Activated CD8-positive, alpha-beta memory T cell treated with anti-CD3 and anti-CD28 coated beads for 48 hours (primary cell): ENCODE results near the gene ZBTB44.
A peak's percentile ranks its signal among the peaks of the same experiment; 100 is the strongest.
"Not testable (repeated sequence)": the region's sequence is repeated elsewhere in the genome, so short reads cannot be mapped to it uniquely, and the experiment has no call there.

ENCODE experiments used
- DNase-seq, 3 experiments: peaks; one replicate each; pipeline ENCODE4 v3.0.0-alpha.2; 2020; ENCODE audit warnings: low read depth in 2 of 3, low spot score in 2 of 3

Gene ZBTB44, protein sequence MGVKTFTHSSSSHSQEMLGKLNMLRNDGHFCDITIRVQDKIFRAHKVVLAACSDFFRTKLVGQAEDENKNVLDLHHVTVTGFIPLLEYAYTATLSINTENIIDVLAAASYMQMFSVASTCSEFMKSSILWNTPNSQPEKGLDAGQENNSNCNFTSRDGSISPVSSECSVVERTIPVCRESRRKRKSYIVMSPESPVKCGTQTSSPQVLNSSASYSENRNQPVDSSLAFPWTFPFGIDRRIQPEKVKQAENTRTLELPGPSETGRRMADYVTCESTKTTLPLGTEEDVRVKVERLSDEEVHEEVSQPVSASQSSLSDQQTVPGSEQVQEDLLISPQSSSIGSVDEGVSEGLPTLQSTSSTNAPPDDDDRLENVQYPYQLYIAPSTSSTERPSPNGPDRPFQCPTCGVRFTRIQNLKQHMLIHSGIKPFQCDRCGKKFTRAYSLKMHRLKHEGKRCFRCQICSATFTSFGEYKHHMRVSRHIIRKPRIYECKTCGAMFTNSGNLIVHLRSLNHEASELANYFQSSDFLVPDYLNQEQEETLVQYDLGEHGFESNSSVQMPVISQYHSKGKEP

DNA sequence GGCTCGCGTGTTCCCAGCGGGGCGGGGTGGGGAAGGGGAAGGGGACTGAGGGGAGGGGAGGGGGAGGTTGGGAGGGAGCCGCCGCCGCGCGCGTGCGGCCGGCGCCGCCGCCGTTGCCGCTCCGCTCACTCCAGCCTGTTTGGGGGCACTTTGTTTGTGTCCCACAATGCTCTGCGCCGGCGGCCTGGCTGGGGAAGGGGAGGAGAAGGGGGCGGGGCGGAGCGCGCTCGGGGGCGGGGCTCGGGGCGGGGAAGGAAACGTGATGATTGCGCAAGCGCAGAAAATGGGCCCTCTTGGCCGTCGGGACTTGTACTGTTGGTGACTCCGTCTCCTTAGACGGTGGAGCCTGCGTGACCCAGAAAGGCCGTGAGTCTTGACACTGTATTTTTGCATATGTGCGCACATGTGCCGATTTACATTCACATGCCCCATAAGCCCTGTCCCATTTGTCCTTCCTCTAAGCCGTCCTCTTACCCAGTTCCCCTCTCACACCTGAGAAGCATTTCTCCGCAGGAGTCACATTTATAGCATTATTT, at the start of gene ZBTB44:
TSS of gene ZBTB44 (minus strand) at position 168 of the 536 bp plus-strand sequence. CDS start 53,044 bp downstream, outside the sequence.
- peak; percentile 74 to 88 (median 75) for DNase-seq

DNA sequence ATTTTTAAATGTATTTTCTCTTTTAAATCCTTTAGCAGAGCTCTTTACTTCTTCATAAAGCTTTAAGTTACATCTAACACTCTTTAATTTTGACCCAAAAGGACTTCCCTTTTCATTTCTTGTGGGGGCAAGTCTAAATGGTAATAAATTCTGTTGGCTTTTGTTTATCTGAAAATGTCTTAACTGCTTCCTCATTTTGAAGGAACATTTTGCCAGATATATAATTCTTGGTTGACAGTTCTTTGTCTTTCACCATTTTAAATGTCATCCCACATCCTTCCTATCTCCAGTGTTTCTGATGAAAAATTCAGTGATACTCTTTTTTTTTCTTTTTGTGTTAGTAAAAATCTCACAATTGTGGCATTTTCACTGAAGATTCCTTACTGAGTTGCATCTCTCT, 44.7 kb upstream of the ZBTB44 start:
- DNase-seq, result no peak

DNA sequence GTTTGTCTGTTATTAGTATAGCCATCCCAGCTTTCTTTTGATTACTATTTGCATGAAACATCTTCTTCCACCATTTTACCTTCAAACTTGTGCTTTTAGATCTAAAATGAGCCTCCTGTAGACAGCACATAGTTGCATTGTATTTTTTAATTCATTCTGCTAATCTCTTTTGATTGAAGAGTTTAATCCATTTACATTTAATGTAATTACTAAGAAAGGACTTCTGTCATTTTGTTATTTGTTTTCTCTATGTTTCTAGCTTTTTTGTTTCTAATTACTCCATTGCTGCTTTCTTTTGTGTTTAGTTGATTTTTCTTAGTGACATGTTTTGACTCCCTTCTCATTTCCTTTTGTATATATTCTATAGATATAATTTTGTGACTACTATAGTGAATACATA, 43.7 kb upstream of the ZBTB44 start:
- no peak for DNase-seq

DNA sequence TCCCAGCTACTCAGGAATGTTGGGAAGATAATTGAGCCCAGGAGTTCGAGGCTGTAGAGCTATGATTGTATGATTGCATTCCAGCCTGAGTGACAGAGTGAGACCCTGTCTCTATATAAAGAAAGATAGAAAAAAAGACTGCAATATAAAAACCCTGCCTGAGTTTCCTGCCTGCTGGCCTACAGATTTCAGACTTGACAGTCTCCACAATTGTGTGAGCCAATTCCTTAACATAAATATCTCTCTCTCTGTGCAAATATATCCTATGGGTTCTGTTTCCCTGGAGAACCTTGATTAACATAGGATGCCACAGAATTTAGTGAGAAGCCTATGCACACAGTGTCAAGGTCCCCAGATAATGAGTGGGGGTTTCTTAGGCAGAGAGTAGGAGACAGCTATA, 32.5 kb upstream of the ZBTB44 start:
- no peak for DNase-seq

DNA sequence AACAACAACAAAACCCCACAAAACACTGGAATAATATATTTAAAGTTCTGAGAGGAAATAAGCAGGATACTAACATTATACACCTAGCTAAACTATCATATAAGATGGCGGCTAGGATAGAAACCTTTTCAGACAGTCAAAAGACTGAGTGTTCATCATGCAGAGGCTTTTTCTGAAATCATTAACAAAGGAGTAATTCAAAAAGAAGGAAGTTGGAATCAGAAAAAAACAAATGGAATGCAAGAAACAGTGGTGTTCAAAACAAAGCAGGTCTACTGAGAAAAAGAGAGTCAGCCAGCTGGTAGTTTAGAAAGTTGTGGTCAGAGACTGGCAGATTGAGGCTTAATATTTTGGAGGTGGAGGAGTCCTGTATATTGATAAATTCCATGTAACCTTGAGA, 30.1 kb upstream of the ZBTB44 start:
- DNase-seq, result no peak

DNA sequence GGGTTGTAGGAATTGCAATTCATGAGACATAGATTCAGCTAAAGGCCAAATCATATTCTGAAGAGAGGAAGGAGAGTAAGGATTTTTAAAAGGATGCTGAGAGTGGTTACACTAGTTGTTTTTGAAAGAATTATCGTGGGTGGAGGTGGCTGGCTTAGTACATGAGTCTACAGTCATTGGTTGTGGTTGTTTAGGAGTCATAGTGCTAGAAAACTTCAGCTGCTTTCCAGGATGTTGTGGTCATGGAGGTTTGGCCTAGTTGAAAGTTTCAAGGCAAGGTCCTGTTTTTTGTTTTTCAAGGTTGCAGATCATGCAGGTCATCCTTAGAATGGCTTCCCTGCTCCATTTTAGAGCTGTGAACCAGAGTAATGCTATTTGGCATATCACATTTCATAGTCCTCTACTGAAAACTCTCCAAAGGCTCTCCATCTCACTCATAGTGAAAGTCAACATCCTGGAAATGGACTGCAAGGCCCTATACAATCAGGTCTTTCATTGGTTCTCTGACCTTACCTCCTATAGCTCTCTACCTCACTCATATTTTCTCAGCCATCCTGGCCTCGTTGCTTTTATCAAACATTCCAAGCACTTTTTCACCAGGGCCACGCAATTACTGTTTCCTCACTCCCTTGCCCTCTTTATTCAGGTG, 26.1 kb upstream of the ZBTB44 start:
- no peak for DNase-seq

DNA sequence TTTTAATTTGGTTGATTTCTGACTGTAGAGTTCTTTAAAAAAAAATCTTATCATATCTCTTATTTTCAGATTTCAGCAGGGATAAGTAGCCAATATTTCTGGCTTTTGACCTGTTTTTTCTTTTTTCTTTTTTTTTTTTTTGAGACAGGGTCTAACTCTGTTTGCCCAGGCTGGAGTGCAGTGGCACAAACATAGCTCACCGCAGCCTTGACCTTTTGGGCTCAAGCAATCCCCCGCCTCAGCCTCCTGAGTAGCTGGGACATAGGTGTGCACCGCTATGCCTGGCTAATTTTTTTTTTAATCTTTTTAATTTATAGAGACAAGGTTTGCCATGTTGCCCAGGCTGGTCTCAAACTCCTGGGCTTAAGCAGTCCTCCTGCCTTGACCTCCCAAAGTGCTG, 23.9 kb upstream of the ZBTB44 start:
- no peak for DNase-seq

DNA sequence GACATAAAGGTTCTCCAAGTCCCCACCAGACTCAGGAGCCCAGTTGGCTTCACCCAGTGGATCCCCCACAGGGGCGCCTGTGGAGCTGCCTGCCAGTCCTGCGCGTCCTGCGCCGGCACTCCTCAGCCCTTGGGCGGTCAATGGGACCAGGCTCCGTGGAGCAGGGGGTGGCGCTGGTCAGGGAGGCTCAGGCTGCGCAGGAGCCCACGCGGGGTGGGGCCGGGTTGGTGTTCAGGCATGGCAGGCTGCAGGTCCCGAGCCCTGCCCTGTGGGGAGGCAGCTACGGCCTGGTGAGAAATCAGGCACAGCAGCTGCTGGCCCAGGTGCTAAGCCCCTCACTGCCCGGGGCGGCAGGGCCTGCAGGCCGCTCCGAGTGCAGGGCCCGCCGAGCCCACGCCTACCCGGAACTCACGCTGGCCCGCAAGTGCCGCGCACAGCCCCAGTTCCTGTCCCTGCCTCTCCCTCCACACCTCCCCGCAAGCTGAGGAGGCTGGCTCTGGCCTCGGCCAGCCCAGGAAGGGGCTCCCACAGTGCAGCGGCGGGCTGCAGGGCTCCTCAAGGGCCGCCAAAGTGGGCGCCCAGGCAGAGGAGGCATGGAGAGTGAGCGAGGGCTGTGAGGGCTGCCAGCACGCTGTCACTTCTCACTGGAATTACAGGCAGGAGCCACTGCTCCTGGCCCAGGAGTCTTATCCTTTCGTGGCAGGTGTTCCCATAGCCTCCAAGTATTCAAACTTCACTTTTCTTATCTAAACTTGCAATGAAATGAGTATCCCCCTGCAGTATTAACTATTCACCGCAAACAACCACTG, 22.8 kb upstream of the ZBTB44 start:
- DNase-seq, result no peak

DNA sequence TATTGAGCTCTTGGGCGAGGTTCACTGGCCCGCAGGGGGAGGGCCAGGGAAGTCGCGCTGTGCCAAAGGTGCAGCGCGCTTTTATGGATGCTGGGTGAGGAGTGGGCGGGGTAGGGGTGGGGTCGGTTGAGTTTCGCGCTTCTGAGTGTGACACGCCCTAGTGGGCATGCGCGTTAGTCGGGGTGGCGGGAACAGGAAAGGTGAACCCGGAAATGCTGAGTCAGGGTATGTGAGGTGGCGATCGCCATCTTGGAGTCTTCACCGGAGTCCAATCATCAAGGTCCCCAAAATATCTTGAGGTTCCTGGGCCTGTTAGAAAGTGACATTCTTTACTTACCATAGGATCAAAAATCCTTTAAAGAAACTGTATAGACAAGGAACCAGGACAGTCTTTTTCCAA, 16.7 kb upstream of the ZBTB44 start:
- not testable (repeated sequence) for DNase-seq

DNA sequence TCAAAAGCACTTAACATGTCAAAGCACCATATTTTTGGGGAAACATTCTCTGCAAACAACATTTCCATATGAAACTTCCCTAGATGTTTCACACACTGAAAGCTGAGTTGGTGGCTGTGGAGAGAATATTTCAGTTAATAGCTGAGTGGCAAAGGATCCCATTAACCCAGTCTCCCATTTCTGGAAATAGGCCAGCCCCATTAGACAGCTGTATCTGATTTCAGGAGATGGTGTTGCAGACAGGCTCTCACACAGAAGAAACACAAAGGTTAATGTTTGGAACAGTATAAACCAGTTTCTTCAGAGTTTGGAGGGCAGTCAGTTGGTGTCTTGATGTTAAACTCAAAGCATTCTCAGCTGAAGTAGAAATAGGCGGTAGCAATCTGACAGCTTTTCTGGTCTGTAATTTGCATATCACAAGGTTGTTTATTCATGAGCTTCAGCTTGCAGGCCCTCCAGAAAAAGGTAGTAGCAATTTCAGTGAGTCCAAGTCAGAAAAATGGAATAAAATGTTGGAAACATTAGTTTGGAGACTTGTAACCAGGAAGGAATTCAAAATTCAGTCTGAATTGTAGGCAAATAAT, 15.5 kb upstream of the ZBTB44 start:
- no peak for DNase-seq

DNA sequence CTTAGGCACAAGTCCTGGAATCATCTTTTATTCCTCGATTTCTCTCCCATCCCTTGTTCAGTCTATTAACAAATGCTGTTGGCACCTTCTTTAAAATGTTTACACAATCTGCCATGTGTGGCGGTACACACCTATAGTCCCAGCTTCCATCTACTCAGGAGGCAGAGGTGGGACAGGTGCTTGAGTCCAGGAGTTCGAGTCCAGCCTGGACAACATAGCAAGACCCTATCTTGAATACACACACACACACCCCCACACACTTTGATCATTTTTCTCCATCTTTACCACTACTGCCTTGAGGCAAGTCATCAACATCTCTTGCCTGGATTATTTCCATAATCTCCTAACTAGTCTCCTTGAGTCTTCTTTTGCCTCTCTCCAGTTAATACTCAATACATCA, 13.7 kb upstream of the ZBTB44 start:
- no peak for DNase-seq

DNA sequence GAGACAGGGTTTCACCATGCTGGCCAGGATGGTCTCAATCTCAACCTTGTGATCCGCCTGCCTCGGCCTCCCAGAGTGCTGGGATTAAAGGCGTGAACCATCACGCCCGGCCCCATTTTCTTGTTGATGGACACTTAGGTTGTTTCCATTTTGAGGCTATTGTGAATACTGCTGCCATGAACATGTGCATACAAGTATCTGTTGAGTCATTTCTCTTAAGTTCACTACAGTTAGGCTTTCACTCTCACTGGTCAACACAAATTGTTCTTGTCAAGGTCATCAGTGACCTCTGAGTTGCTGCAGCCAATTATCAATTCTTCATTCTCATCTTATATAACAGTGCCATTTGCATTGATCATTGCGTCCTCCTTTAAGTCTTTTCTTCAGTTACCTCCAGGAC, 13.0 kb upstream of the ZBTB44 start:
- no peak for DNase-seq

DNA sequence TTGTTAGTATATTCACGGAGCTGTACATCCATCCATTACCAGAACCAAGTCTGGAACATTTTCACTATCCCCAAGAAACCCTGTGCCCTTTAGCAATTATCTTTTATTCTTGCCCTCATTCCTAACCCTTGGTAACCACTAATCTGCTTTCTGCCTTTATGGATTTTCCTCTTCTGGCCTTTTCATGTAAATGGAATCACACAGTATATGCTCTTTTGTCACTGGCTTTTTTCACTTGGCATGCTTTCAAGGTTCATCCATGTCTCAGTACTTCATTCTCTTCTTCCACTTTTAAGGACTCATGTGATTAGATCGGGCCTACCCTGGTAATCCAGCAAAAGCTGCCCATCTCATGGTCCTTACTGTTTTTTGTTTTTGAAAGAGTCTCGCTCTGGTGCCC, 11.0 kb upstream of the ZBTB44 start:
- DNase-seq, result no peak

DNA sequence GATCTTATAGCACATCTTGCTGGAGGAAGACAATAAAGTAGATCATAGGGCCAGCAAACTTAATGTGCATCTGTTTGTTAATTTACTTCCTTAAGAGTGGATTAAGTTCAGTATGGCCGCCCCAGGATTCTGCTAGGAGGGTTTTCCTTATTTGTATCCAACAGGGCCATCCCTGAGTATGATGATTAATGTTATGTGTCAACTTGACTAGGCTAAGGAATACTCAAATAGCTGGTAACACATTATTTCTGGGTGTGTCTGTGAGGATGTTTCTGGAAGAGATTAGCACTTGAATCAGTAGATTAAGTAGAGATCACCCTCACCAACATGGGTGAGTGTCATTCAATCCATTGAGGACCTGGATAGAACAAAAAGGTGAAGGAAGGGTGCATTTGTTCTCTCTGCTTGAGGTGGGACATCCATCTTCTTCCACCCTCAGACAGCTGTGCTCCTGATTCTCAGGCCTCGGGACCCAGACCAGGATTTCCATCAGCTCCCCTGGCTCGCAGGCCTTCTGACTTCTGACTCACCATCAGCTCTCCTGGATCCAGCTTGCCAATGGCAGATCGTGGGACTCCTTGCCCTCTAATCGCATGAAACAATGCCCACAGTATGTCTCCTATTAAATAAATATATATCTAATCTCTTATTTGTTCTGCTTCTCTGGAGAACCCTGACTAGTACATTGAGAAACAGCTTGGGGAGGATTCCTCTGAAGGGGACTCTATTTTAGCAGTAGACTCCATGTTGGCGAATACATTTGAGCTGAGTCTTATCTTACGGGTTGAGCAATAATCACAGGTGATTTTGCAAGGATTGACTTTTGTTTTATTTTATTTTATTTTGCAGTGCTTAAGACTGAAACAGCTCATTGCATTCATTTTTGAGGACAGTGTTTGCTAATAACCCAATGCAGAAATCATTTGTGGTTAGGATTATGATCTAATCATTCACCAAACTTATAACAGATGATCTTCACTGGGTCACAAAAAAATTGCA, 9.0 kb upstream of the ZBTB44 start:
- no peak for DNase-seq

DNA sequence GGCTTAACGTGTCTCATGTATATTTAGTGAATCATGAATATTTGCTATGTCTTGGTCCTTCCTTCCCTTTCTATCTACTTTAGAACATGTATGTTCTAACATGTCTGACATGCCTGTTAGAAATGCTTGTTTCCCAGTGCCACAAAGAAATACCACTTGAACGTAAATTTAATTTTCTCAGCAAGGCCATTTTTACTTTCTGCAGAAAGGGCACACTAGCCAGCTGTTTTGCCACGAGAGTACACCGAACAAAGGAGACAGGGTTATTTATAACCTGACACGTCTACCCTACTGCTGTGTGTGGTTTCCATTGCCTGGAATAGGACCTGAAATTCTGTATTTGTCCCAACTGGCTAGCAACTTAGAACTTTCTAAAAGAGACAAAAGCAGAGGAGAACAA, 7.4 kb upstream of the ZBTB44 start:
- DNase-seq, result no peak

DNA sequence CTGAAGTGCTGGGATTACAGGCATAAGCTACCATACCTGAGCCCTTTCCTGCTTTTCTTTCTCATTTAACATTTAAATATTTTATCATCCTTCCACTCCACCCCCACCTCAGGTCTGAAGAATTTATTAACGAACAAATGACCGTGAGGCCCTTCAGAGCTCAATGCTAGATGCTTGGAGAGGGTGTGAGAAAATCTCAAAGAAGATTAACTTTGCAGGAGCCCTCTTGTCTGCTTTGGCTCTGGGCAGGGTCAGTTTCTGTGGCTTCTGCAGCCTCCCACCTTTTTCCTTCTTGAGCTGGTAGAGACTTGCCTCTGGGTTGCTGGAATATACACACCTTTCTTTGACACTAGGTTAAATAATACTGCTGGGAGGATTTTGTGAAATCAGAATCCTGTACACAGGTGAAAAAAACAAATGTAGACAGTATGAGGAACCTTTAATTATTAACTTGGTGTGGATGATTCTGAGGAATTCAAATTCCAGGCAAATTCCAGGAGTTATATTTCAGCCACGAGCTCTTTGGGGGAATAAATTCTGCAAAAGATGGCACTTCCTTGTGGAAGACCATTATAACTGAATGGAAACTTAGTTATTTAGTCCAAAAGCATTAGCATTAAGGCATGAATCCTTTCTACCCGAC, 3.4 kb upstream of the ZBTB44 start:
- DNase-seq, result no peak

DNA sequence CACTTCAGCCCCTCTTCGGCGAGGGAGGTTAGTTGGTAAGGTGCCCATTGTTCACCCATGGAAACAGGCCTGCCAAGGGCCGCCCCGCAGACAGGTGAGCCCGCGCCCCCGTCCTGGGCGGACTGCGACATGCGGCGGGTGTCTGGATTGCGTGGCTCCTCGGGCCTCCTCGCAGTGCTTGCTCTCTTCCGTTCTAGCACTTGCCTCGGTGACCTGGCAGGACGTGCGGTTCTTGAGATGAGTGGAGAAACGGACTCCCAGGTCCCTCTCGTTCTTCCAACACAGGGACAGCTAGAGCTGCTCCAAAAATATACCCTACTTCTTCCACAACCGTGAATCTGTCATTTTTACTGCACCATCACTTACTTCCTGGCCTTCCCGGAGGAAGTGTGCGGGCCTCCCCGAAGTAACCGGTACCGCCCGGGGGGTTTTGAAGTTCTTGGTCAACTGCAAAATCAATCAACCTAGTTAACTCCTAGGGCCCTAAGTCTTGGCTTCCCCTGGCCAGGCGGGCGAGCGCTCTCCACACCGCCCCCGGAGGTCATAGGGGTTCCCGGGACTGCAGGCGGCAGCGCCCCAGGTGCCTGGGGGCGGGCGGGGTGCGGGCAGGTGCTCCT, 745 bp upstream of the ZBTB44 start:
- peak; percentile 11 to 25 (median 22) for DNase-seq

DNA sequence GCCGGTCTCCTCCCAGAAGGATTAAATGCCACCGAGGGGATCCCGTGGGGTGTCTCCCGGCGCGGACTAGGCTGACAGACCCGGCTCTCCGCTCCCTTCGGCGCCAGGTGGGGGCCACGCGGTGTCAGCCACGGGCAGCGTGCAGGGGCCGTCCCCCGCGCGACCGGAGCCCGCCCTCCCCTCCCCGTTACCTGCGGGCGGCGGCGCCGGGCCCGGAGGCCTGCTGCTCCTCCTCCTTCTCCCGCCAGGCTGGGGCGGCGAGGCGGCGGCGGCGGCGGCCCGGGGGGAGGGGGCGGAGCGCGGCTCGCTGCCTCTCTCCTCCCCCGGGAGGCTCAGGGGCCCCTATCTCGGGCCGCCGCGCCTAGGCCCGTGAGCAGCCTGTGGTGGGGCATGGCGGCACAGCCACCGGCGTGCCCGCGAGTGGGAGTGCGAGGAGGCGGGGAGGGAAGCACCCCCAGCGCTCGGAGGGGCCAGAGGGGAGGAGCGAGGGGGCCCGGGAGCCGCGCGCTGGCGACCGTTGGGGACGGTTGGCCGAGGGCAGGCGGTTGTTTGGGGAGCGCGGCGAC, 450 bp downstream of the ZBTB44 start:
- peak in 2 of 3 experiments; percentile 13 to 41 for DNase-seq
